Testis (tissue), 2 donors: ENCODE data around the gene SPPL3.

Experiments used
- POLR2A ChIP-seq: fragments of 450-650 bp; IDR thresholded peaks from one replicate; pipeline ENCODE4 v1.6.1; 2017; ENCODE audit warnings: antibody characterized with exemption, mild to moderate bottlenecking, moderate library complexity
- TF ChIP-seq, protein P1 (sequence below), 3 experiments: fragments of 450-650 bp in 2 of 3; fragments of 200-600 bp in 1 of 3; sonication (generic) in 1 of 3; IDR thresholded peaks; one replicate each; pipeline ENCODE4 v1.5.1; 2016 to 2019; ENCODE audit warnings: antibody characterized with exemption in 3 of 3, mild to moderate bottlenecking in 2 of 3, moderate library complexity in 1 of 3

DNA sequence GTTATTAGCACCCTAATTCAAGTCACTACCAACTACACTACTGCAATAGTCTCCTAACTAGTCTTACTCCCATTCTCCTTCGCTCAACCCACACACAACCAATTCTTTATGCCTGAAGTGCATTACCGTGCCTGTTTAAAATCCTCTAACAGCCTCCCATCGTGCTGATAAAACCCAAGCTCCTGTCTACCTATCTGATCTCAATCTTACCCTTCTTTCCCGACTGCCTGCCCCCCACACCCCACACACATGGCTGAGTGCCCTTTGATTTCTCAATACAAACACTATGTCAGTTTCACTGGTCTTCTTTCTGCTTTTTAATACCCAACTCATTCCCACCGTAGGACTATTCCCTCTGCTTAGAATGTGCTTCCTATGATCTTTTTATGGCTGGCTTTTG lies 59.9 kb downstream of the SPPL3 start:
- TF ChIP-seq, protein P1, sequence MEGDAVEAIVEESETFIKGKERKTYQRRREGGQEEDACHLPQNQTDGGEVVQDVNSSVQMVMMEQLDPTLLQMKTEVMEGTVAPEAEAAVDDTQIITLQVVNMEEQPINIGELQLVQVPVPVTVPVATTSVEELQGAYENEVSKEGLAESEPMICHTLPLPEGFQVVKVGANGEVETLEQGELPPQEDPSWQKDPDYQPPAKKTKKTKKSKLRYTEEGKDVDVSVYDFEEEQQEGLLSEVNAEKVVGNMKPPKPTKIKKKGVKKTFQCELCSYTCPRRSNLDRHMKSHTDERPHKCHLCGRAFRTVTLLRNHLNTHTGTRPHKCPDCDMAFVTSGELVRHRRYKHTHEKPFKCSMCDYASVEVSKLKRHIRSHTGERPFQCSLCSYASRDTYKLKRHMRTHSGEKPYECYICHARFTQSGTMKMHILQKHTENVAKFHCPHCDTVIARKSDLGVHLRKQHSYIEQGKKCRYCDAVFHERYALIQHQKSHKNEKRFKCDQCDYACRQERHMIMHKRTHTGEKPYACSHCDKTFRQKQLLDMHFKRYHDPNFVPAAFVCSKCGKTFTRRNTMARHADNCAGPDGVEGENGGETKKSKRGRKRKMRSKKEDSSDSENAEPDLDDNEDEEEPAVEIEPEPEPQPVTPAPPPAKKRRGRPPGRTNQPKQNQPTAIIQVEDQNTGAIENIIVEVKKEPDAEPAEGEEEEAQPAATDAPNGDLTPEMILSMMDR (IDR thresholded peaks at IDR 0.05), result no peak
- TF ChIP-seq POLR2A, result no peak
